NCI-H446 treated with DMSO at 0.1 percent for 48 hours (cell line): ENCODE results near the gene GSTO1.

ENCODE experiments used
- DNase-seq: peaks from one replicate; lab custom pipeline; 2025; lab: John Stamatoyannopoulos, UW

The GSTO1 gene

GRCh38 chr10:104303594-104304355 is 49.1 kb downstream of the GSTO1 start:
- DNase-seq = no peak

- DNase-seq = no peak
These were observed 49.7 kb downstream of the GSTO1 start for GRCh38 chr10:104304356-104304745.

GRCh38 chr10:104304927-104305326 is 50.2 kb downstream of the GSTO1 start:
- no peak for DNase-seq

- no peak for DNase-seq
These were observed 52.2 kb downstream of the GSTO1 start for GRCh38 chr10:104306897-104307296.

- no peak for DNase-seq
These were observed 53.1 kb downstream of the GSTO1 start for GRCh38 chr10:104307576-104308438.

- no peak for DNase-seq
These were observed 53.8 kb downstream of the GSTO1 start for GRCh38 chr10:104308439-104308903.

GRCh38 chr10:104309980-104310978 is 55.6 kb downstream of the GSTO1 start:
- no peak for DNase-seq

GRCh38 chr10:104311184-104311720 is 56.6 kb downstream of the GSTO1 start:
- no peak for DNase-seq

GRCh38 chr10:104314591-104315485 is 60.1 kb downstream of the GSTO1 start:
- no peak for DNase-seq

- no peak for DNase-seq
These were observed 60.8 kb downstream of the GSTO1 start for GRCh38 chr10:104315486-104315921.

- no peak for DNase-seq
These were observed 61.8 kb downstream of the GSTO1 start for GRCh38 chr10:104316321-104317099.
